HG03108 (cell line): Measurements from ENCODE around the gene SETDB2.
A peak's percentile ranks its signal among the peaks of the same experiment; 100 is the strongest.

Source experiments
- ATAC-seq: cut with Tn5 transposase; IDR thresholded peaks from one replicate; pipeline ENCODE4 v1.9.1; 2021; ENCODE audit warnings: moderate library complexity; ENCODE audit not compliant: unreplicated experiment

The SETDB2 gene, protein sequence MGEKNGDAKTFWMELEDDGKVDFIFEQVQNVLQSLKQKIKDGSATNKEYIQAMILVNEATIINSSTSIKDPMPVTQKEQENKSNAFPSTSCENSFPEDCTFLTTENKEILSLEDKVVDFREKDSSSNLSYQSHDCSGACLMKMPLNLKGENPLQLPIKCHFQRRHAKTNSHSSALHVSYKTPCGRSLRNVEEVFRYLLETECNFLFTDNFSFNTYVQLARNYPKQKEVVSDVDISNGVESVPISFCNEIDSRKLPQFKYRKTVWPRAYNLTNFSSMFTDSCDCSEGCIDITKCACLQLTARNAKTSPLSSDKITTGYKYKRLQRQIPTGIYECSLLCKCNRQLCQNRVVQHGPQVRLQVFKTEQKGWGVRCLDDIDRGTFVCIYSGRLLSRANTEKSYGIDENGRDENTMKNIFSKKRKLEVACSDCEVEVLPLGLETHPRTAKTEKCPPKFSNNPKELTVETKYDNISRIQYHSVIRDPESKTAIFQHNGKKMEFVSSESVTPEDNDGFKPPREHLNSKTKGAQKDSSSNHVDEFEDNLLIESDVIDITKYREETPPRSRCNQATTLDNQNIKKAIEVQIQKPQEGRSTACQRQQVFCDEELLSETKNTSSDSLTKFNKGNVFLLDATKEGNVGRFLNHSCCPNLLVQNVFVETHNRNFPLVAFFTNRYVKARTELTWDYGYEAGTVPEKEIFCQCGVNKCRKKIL

DNA sequence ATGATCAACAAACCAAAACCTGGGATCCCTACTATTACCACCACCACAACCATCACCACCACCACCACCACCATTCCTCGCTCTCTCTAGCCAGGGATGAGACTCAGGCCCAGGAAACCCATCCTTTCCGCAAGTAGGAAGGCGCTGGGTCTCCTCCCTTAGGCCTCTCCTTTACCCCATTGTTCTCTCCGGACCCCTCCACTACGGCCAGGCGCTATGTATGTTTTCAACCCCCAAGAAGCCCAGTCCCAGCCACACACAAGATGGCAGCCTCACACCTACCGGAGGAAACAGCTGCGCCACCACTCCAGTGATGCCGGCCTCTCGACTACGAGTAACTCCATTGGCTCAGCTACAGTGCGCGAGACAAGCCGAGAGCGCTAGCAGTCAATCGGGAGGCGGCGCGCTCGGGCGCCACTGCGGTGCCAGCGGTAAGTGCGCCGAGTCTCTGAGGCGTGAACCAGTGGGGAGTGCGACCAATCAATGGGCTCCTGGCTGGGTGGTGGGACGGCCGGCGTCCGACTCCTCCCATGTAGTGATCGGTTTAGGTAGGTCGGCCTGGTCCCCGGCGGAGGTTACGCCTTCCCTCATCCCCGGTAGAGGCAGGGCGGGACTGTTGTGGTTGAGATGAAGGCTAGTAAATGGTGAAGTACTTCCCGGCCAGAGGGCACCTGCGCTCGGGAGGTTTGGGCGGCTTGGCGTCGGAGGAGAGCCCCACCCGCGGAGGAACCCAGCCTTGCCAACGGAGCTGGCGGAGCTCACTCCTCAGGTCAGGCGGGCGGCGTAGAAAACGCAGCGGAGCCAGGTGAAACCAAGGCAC, at the start of gene SETDB2, which contains the start of gene CAB39L:
Gene SETDB2, plus strand, starts transcription at position 571 of the 820 bp plus-strand sequence. CDS start 7,620 bp downstream, outside the sequence.
Gene CAB39L, minus strand, starts transcription at position 361 of the 820 bp plus-strand sequence. CDS start 61,154 bp downstream, outside the sequence.
- ATAC-seq = peak; percentile 93

DNA sequence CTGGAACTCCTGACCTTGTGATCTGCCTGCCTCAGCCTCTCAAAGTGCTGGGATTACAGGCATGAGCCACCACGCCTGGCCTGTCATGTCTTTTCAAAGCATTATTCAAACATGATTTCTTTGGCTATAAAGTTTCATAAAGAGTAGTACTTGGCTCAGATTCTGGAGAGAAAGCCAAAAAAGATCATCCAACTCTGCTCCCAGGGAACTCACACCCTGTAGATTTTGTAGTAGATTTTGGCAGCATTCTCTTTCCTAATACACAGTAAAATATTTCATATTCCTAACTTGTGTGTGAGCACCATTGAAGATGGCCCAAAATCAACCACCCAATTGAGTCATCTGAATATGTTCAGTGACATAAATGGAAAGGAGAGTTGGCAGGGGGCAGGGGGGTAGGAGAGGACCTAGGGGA, 48.6 kb upstream of the SETDB2 start:
- no peak for ATAC-seq

DNA sequence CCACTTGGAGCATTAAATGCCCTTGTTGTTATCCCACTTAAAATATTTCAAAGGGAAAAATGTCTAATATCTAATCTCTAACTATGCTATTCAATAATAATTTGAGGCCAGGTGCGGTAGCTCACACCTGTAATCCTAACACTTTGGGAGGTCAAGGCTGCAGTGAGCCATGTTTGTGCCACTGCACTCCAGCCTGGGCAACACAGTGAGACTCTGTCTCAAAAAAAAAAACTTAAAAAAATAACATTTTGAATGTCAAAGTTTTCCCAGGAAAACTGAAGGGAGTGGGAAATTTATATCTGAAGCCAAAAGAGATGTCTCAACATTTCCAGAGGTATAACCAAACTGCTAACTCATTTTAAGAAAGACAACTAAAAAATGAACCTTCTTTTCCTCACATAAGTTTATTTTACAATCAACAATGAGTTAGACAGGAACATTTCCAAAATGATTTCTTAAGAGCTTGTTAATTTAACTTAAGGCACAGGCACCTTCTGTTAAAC, 48.1 kb upstream of the SETDB2 start:
- ATAC-seq = no peak

DNA sequence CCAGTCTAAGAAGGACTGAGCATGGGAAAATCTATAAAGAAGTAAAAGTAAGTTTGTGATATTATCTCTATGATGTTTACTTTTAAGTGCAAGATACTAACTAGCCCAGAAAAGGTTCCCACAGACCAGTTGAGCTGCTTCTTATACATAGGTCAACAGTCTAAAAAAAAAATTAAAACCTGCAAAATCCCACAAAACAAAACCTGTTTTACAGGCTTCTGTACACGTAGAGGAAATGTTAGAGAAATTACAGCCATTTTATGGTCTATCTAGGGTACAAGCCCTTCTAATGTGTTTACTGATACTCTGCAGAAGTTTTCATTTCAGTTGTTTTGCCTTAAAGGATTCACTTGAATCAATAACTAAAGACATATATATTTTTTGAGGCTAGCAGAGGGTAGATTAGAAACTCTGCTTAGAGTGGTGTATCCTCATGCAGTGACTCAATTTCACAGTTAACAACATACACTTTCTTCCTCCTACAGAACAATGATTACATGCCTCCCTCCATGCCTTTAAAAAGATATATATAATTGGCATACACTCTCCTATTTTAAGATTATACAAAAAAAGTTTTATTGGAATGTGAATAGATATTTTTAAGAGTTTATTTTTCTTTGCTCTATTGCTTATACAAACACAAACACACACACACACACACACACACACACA, 44.1 kb upstream of the SETDB2 start:
- ATAC-seq = no peak

DNA sequence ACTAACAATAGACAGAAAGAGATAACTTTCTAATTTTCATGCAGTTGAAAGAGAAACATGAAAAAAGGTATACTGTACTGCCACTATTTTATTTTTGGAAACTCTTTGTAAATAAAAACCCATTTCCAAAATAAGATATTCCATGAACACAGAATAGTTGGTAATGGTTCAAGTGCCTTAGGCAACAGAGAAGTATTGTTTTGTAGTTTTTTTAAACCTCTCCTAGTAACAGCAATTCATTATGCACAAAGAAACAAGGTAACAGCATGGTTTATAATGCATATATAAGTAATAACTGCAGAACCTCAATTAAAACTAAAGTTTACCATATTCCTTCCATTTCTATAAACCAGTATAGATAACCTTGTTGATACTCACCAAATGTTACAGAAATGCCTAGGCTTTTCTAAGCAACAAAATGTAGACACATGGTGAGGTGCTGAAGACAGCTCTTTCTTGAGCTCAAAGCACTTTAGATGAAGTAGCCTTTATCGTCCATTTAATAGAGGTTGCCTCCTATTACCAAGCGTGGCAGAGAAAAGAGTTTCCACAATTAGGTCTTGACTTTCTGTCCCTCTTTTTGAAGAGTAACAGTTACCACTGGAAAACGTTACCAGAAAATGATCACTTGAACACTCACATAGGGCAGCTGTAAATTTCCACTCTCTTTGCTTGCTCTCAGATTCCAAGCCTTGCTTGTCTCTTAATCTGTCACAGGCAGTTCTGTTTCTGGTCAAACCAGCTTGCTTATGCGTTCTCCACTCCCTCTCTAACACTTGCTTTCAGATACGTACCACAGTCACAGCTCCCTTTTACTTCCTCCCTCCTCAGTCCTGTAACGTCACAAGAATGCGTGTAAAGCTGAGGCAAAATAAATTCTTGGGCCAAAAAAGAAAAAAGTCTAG, 43.1 kb upstream of the SETDB2 start:
- ATAC-seq = peak; percentile 50

DNA sequence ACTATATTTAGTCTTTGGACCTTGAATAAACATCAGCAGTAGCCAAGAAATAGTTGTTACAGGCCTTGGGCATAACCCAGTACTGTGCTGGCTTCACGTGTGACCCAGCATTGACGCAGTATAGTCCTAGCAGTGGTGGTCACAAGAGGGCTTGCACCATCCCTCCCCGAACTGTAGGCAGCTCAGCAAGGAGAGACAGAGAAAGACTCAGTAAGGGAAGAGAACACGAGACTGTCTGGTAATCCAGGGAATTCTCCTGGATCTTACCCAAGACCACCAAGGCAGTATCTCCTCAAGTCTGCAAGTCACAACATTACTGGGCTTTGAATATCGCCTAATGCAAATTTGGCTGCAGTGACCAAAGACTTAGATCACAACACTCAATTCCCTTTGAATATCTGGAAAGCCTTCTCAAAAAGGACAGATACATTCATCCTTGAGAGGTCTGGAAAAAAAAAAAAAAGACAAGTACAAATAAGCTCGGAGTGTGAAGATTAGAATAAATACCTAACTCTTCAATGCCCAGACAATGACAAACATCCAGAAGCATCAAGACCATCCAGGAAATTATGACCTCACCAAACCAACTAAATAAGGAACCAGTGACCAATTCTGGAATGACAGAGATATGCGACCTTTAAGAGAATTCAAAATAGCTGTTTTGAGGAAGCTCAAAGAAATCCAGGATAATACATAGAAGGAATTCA, 39.9 kb upstream of the SETDB2 start:
- no peak for ATAC-seq

DNA sequence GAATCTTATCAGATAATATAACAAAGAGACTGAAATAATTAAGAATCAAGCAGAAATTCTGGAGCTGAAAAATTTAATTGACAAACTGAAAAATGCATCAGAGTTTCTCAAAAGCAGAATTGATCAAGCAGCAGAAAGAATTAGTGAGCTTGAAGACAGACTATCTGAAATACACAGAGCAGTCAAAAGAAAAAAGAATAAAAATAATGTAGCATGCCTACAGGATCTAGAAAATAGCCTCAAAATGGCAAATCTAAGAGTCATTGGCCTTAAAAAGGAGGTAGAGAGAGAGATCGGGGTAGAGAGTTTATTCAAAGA, 39.4 kb upstream of the SETDB2 start:
- ATAC-seq = no peak

DNA sequence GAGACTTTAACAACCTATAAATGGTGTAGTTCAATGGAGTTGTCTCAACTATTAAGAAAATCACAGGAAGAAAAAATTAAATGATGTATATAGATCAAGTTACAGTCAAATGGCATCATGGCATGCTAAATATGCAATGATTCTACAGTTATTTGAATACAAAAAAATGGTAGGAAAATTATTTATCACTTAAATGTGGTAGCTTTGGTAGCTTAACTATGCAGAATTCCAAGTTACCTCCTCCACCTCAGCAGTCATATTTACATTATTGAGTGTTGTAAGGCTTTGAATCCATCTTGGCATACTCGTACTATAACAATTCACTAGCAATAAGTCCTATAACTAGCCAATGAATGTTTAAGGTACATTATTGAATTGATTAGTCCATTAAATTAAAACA, 37.0 kb upstream of the SETDB2 start:
- ATAC-seq = no peak

DNA sequence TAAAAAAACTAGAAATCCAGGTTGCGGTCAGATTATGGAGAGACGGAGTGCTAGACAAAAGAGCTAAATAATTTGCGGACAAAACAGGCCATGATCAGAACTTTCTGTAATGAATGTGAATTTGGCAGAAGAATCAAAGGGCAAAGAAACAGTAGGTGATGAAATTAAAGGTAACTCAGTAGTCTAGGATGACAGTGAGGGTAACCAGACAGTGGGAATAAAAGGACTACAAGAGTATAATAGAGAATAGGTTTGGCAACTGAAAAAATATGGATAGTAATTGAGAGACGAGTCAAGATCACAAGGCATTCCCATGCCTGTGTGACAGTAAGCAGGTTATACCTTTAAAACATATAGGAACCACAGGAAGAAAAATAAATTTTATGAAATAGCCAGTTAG, 36.1 kb upstream of the SETDB2 start:
- ATAC-seq = no peak

DNA sequence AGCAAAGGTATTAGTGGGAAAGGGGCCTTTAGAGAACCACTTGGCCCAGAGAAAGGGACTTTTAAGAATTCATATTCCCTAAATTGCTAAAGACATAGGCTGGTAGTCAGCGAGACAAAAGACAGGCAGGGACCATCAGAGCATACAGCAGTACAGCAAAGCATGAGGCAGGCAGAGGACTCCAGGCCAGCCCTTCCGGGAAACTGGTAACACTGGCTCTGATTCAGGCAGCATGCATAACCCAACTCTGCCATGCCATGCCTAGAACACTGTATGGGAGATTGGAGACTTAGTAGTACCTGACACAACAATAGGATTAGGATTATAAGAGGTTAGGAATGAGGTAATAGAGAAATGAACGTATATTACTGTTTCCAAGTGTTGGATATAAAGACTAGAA, 35.1 kb upstream of the SETDB2 start:
- ATAC-seq = no peak

DNA sequence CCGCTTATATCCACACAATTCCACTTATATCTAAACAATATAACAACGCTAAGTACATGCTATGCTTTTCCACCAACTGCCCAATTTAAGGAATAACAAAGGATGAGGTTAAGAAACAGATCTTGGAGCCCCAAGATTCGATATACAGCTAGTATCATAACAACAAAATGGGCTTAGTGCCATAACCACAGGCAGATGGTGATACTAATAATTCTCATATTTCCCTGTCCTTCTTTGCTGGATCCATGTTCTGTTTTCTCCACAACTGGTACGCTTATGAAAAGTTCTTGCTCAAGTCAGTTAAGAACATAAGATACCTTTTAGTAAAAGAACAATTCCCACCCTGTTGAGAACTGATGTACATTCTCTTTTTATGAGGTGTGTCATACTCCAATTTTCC, 34.1 kb upstream of the SETDB2 start:
- no peak for ATAC-seq

DNA sequence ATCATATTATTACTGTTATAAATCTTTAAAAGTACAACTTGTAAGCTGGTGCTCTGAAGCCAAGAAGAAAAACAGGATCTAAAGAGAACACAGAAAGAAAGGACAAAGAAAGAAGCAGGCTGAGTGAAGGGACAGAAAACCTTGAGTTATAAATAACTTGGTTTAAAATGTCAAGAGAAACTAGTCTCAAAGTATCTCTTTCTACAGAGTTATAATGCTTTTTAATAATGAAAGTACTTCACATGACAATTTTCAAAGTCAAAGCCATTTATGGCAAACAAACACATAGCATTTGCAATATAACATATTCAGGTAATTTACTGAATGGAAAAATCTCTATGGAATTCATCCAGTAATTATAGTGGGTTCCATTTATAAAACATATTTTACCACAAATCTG, 33.6 kb upstream of the SETDB2 start:
- ATAC-seq = no peak

DNA sequence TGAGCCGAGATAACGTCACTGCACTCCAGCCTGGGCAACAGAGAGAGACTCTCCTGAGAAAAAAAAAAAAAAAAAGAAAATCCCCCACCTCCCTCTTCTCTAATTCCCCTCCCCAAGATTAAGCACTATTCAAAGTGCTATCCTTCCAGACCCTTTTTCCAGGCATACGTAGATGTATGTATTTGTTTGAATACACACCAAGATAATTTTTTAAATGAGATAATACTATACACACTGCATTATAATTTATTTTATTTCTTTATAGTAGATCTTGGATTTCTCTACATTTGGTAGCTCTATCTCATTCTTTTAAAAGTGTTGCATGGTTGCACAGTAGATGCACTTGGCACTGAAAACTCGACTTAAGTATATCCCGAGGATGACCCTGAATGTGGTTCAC, 32.7 kb upstream of the SETDB2 start:
- ATAC-seq = no peak

DNA sequence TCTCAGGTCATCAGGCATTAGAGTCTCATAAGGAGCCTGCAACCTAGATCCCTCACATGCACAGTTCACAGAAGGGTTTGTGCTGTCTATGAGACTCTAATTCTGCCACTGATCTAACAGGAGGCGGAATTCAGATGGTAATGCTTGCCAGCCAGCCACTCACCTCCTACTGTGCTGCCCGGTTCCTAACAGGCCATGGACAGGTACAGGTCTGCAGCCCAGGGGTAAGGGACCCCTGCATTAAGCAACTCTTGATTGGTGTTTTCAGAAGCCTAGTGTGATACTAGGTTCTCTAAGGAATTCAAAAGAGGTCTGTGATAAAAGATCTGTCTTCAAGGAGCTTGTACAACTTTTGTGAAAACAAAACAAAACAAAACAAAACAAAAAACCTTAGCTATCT, 31.3 kb upstream of the SETDB2 start:
- no peak for ATAC-seq

DNA sequence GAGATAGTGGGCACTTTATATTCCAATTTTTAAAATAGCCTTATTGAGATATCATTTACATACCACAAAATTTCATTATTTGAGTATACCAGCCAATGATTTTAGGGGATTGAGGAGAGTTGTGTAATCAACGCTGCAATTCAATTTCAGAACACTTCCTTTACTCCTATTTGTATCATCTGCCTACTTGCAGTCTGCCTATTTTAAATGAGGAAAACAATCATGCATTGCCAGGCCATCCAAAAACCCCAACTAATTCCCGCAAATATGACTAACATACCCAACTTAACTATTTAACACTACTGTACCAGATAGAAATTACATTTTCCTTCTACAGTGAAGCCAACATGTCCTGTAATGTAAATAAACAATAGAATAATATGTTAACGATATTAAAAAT, 26.9 kb upstream of the SETDB2 start:
- no peak for ATAC-seq

DNA sequence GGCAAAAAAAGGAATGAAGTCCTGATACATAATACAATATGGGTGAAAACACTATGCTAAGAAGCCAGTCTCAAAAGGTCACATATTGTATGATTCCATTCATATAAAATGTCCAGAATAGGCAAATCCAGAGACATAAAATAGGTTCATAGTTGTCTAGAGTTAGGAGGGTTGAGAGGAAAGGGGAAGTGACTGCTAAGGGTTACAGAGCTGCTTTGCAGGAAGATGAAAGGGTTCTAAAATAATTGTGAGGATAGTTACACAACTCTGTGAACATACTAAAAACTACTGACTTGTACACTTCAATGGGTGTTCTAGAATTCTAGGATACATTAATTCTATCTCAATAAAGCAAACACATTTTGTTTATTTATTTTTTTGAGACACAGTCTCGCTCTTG, 25.9 kb upstream of the SETDB2 start:
- ATAC-seq = no peak

DNA sequence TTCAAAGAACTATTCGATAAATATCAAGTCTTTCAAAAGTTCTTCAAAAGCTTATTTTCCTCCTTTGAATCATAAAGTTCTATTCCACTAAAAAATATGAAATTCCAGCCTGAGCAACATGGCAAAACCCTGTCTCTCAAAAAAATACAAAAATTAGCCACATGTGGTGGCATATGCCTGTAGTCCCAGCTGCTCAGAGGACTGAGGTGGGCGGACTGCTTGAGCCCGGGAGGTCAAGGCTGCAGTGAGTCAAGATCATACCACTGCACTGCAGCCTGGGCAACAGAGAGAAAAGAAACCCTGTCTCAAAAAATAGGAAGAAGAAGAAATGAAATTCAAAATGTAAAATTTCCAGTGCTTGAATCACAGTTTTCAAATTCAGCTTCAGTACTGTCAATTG, 24.8 kb upstream of the SETDB2 start:
- ATAC-seq = no peak

DNA sequence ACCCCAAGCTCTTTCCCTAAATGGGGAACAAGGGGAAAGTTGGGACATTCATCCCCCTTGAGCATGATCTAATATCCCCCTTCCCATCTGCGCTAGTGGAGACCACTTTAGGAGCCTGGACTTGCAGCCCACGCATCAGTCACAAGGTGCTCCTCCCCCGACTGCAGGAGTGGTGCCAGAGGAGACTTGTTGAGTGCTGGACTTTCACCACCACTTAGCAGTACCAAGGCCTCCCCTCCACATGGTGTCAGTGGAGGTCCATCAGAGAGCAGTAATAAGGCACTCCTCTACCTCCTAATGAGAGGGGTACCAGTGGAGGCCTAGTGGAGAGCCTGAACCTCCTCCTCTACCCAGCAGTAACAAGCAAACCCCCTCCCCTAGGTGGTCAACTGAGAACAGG, 22.7 kb upstream of the SETDB2 start:
- no peak for ATAC-seq

DNA sequence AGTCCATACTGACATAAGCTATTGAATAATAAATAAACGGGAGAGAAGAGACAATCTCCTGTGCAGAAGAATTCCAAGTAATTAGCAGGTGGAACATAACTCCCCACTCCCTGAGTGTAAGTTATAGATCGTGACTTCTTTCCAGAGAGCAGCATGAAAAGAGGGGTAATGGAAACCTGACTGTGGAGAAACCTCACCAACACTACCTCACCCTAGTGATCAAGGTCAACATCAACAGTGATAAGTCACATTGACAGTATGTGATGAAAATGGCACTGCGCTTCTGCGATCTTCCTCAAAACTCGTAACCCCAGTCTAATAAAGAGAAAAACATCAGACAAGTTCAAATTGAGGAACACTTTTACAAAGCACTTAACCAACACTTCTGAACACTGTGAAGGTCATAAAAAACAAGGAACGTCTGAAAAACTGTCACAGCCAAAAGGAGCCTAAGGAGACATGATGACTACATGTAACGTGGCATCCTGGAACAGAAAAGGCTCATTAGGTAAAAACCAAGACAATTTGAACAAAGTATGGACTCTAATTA, 20.0 kb upstream of the SETDB2 start:
- ATAC-seq = no peak
